GM18508 (cell line): ENCODE measurements around the gene POLR3K.

ENCODE experiments used
- ATAC-seq: cut with Tn5 transposase; IDR thresholded peaks from one replicate; pipeline ENCODE4 v1.9.1; 2021; ENCODE audit warnings: moderate number of reproducible peaks; ENCODE audit not compliant: insufficient read depth, unreplicated experiment

Gene POLR3K

DNA sequence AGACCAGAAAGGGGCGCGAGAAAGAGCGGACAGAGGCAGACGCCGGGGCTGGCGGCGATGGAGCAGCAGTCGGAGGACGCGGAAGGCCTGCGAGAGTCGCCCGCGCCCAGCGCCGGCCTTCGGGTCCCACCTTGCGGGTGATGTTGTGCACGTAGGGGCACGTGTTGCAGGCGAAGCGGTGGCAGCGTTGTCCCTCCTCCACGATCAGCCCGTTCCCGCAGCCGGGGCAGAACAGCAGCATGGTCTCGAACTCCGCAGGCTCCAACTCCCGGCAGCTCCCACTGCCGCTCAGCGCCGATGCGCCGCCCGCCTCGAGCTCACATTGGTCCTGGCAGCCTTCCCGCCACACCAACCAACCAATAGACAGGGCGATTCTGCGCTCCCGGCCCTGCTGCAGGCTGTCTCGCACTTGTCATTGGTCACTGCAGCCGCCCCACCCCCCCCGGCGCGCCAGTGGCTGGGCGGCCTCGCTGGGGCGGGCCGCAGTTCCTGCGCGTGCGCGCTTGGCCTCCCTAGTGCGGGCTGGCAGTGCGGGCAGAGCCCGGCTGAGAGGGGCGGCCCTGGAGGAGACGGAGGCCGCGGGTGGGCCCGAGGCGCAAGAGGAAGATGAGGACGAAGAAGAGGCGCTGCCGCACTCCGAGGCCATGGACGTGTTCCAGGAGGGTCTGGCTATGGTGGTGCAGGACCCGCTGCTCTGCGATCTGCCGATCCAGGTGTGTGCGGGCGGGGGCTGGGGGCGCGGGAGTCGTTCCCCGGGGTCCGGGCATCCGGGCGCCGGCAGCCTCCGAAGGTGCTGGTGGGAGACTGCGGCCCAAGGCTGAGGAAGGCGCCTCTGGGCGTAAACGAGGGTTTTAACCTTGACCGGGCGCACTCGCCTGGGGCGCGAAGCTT is at the start of gene POLR3K, which contains the start of gene SNRNP25:
Gene POLR3K (minus strand): TSS at position 263 of the 891 bp plus-strand sequence. CDS start 22 bp downstream, at position 241.
Gene SNRNP25 (plus strand): TSS at position 483 of the 891 bp plus-strand sequence. CDS start 189 bp downstream, at position 672.
- peak; percentile 81 for ATAC-seq

DNA sequence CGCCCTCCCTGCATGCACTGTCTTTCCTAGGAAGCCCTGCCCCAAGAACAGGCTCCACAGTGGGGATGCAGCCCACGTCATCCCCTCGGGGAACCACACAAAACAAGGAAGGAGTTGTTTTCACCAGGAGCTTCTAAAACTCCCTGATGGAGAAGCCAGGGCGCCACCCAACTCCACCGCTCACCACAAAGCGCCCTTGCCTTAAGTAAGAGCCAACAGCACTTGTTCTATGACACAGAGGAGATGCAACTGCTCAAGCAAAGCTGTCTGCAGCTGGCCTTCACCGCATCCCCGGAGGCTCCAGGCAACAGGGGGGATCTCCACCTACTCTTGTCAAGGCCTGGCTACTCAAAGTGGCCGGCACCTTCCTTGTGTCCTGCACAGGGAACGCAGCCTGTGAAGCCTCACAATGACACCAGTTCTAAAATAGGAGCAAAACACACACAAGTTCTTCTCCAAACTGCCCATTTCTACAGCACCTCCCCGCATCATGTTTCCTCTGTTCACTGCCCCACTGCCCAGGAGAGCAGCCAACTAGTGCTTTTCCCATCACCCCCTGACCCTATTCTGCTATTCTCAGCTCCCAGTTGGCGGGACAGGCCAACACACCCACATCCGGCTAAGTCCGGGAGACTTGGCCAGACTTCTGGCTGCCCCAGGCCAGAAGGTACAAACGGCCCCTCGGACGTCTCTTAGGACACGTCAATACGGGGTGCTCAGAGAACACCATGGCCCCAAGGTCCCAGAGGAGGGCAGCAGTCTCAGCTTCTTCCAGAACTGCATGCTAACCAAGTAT is 48.9 kb upstream of the POLR3K start:
- no peak for ATAC-seq

DNA sequence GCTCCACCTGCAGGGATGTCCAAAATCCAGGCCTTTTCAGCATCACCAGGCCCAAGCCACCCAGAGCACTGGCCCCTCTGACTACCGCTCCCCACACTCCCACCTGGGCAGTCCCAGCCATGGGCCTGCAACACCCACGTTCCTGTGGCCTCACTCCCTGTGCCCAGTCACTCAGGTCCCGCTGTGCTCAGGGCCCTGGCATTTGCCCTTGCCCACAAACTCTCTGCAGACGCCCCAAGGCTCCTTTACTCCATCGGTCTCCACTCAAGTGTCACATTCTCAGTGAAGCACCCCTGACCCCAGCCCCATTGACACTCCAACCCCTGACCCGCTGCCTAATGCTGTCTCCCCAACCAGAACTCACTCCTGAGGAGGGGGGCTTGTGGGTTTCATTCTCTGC is 48.2 kb upstream of the POLR3K start:
- ATAC-seq, result no peak

DNA sequence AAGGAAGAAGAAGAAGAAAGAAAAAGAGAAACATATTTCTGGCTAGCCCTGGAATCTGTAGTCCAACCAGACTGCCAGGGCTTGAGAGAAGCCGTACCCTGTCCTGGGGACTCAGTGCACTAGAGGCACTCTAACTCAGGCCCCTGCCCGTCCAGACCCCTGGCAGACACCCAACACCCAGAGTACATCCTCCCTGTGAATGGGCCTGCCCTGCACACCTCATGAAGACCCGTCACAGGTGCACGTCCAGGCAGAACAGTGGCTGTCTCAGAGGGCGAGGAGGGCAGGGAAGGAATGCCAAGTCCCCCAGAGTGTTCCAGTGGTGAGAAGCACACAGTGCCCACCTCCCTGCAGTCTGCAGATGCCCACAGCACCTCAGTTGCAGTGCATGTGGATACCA is 47.6 kb upstream of the POLR3K start:
- ATAC-seq, result no peak

DNA sequence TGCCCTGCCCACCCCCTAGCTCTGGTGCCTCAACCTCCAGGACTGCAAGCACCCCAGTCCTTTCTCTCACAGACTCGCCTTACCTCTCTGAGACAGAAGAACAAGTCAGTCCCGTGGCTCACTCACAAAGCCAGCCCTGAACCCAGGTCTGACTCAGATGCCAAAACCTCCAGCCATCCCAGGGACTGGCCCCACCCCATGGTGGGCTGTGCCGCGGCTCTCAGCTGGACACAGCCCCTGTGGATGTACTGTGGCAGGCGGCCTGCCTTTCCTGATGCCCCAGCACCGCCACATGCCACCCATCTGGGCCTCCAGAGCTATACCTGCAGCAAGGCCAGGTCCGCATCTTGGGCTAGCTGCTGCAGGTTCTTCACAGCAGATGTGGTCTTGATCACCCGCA is 44.4 kb upstream of the POLR3K start:
- no peak for ATAC-seq

DNA sequence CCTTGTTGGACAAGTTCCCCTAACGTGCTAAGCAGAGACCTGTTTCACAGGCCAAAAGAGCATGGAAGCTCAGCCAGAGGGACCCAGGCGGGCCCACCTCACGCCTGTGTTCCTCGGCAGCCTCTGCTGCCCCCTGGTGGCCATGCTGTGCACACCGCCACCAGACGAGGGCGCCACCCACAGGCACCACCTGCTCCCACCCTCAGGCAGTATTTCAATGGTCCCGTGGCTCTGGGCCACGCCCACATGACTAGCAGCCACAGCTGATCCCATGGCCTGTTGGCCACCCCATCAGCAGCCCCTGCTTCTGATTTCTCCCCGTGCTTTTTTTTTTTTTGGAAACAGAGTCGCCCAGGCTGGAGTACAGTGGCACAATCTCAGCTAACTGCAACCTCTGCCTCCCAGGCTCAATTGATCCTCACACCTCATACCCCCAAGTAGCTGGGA is 43.5 kb upstream of the POLR3K start:
- ATAC-seq, result peak; percentile 40

DNA sequence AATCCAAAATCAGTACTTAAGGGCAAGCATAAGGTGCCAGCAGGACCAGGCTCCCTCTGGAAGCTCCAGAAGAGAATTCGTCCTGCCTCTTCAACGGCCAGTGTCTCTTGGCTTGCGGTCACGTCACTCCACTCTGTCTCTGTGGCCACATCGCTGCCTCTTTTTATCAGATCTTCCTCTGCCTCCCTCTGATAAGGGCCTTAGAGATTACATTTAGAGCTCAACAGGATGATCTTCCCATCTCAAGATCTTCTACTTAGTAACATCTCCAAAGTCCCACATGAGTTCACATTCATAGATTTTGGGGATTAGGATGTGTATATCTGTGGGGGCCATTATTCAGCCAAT is 41.5 kb upstream of the POLR3K start:
- ATAC-seq, result no peak

DNA sequence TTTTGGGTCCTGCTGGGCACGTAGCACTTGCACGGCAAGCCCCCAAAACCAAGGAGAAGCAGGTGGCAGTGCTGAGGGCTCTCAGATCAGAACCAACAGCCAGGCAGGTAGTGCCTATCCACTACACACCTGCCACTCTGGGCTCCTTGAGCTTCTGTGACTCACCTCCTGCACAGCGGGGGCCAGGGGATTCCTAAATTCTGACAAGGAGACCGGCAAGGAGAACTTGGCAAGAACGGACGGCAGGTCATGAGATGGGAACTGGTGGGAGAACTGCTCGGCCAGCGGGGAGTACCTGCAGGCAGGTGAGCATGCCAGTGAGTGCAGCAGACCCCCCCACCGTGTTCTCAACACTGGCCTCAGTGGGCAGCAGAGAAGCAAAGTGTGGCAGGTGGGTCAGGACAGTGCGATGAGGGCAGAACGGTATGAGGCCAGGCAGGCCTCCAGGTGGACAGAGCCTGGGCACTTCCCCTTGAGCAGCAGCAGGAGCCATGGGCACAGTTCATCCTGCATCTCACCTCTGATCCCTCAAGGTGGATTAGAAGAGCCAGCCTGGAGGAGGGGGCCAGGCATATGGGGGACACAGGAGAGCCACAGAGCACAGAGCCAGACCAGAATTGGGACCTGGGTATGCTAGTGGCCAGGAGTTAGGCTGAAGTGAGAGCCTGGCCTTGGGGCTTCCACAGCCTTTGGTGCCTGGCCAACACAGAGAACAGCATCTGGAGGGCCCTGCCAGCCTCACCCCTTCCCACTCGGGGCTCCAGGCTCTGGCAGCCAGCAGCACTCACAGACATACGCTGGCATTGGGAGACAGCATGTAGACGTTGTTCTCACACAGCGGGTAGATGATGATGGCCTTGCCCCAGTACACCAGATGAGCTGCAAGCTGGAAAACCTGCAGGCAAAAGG is 39.3 kb upstream of the POLR3K start:
- ATAC-seq, result no peak

DNA sequence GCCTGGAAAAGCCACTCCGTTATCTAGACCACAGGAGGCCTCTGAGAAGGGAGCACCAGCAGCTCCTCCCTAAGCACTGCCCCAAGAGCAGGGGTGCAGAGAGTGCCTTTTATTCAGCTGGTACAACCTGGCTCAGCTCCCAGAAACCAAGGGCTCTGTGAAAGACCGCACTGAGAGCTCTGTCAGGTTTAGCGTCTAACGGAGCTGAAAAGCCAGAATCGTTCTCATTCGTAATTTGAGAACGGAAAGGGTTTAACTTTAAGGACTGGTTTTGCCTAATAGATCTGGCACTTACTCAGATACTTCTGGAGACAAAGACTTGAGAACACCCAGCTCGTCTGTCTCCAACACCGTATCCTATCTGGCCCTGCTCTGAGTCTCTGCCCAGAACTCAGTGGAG is 38.1 kb upstream of the POLR3K start:
- no peak for ATAC-seq

DNA sequence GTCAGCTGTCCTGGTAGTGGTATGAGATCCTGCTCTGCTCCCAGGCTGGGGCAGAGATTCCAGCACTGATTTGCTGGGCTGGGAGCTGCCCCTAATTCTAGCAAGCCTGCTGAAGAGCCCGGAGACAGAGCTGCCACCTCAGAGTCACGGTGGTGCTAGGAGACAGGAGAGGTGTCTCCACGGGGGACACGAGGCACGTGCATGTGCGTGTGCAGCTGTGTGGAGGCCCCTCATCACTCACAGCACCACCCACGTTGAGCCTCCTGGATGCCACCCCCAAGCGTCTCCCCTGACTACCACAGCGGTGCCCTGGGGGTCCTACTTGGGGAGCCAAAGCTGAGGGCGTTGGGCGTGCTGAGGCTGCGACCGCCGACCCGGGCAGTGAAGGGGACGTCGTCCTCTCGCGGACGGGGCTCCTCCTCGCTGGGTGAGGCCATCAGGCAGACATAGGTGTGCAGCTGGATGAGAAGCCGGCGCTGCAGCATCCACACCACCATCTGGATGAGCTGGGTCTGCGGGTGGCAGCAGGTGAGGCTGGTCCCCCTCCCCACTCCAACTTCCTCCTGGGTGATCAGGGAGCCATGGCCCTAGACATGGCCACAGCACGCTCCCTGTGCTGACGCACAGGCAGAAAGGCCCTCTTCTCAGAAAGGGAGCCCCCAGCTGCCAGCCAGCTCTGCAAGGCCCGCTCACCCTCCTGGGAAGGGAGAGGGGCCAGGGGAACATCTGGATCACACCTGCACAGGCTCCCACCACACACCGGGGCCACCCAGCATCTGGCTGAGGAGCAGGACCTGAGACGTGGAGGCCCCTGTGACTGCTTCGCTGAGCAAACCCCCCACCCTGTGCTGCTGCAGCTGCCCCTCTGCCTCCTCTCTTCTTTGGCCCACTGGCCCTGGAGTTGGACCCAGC is 36.2 kb upstream of the POLR3K start:
- no peak for ATAC-seq

DNA sequence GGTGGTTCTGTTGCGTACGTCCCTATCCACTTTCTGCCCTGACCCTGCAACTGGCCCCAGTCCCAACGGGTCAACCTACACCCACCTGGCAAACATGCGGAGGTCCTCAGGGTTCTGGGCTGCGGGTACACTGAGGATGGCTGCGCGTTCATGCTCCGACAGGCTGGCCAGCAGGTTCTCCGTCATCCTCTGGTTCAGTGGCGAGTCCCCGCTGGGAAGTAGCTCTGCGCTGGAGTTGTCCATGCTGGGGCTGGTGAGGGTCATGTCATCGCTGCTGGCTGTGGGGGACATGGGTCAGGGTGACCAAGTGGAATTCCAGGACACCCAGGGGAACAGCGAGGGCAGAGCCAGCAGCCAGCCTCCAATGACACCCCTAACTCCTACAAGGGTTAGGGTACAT is 35.2 kb upstream of the POLR3K start:
- no peak for ATAC-seq

DNA sequence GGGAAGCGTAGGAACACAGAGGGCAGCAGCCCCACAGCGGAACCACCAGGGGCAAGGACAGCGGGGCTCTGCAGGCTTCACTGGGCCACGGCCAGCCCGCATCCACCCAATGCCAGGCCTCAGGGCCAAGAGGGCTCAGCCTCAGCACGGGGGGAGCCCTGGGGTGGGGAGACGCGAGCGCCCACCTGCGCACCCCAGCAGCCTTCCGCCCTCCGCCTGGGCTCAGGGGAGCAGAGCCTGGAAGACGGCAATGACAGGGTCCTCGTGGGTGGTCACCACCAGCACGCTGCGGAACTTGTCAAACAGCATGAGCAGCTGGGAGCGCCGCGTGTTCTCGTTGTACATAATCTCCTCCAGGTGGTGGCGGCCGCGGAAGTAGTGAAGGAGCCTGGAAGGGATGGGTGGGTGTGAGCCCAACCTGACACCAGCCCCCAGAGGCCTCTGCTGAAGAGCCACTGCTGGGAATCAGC is 33.1 kb upstream of the POLR3K start:
- ATAC-seq, result no peak

DNA sequence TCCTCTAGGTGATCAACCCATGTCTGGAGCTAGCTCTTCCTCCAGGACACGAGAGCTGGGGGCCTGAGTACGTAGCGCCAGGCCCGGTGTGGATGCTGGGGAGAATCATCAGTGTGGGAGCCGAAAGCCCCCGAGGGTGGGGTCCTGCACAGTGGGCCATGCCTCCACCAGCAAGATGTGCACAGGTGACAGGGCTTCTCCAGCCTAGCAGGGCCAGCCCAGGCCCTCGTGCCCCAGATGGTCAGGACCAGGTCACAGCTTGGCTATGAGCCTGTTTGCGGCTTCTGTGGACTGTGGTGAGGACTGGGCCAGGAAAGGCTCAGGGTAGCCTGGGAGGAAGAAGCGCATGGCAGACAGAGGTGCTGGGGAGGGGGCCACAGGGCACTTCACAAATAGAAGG is 32.5 kb upstream of the POLR3K start:
- ATAC-seq, result no peak

DNA sequence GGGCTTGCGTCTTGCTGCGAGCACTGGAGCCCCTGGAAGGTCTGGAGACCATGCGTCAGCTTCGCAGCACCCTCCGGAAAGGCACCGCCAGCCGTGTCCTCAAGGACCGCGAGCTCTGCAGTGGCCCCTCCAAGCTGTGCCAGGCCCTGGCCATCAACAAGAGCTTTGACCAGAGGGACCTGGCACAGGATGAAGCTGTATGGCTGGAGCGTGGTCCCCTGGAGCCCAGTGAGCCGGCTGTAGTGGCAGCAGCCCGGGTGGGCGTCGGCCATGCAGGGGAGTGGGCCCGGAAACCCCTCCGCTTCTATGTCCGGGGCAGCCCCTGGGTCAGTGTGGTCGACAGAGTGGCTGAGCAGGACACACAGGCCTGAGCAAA is 32.0 kb upstream of the POLR3K start:
- ATAC-seq, result no peak

DNA sequence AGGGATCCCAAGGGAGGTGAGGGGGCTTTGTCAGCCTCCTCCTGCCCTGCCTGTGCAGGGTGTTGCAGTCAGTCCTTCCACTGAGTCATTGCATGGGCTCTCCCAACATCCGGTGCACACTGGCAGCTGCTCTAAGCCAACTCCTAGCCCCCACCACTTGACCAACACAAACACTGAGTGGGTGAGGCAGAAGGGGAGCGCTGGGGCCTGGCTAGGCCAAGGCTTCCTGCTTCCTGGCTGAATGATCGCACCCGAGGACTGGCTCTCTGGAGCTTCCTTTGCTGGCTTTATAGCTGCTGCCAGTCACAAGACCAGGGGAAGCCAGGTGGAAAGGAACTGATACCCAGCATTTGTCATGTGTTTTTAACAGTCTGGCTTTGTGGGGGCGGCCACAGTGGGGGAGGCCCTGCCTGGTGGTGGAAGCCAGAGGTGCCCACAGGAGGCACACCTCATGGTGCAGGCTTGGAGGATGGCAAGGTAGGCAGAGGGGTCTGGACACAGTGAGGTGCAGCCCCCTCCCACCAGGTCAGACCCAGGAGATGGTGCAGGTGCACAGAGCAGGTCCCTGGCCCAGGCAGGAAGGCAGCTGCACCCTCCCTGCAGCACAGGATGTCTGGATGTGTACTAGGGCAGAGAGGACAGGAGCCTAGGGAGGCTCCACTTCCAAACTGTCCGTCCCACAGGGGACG is 31.5 kb upstream of the POLR3K start:
- no peak for ATAC-seq

DNA sequence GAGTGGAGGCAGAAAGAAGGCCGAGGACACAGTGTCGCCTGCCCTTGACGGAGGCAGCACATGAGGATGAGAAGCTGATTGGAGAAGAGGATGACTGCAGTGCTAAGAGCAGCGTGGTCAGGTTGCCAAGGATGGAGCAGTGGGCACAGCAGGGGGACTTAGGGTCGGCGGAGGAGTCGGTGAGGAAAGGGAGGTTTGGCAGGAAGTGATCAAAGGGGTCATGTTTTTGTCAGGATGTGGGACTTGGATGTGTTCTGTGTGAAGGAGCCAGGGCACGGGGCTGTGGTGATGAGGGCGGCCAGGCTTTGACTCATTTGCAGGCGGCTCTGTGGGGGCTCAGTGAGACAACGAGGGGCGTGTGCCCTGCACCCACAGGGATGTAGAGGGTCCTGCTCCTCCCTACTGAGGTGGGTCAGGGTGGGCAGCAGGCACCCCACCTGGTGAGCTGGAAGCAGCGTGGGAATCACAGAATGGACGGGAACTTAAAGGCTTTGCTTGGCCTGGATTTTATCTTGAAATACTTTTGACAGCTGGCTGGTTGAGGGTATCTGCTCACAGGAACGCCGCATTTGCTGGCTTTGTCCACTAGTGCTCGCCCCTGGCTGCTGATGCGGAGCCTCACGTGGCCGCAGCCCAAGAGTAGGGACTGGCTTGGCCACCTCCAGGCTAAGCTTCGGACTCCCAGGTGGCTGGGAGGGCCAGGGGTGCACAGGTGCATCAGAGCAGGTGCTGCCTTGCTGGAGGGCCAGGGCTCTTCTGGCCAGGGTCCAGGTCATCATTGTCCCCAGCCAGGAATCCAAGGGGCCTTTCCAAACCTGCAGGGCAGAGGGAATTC is 30.6 kb upstream of the POLR3K start:
- no peak for ATAC-seq

DNA sequence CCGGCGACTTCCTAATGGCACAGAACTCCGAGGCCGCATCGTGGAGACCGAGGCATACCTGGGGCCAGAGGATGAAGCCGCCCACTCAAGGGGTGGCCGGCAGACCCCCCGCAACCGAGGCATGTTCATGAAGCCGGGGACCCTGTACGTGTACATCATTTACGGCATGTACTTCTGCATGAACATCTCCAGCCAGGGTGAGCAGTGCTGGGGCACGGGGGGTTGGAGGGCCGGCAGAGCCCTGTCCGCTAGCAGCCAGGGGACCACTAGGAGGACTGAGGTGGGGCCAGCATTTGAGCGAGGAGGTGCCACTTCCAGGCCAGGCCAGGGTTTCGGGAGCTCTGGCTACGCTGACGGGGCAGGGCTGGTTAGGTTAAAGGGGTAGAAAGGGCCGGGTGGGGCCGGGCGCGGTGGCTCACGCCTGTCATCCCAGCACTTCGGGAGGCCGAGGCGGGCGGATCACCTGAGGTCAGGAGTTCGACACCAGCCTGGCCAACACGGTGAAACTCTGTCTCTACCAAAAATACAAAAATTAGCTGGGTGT is 29.7 kb upstream of the POLR3K start:
- no peak for ATAC-seq
